GM12875 (cell line): ENCODE data around the gene TBX5.
"Not testable (repeated sequence)": the region's sequence is repeated elsewhere in the genome, so short reads cannot be mapped to it uniquely, and the experiment has no call there.

Source experiments
- H3K4me3 ChIP-seq: one replicate; pipeline ENCODE4 v1.5.1; 2011; ENCODE audit warnings: low read depth, low read length, control low read depth
- CTCF ChIP-seq: IDR thresholded peaks from 2 replicates; pipeline ENCODE4 v1.5.1; 2011; ENCODE audit warnings: low read depth, mild to moderate bottlenecking, control low read depth, inconsistent platforms, low read length, moderate library complexity, borderline replicate concordance; ENCODE audit not compliant: insufficient read depth

TBX5 gene

GRCh38 chr12:114368685-114369452, 37.1 kb downstream of the TBX5 start:
- H3K4me3 ChIP-seq, result no peak overlapping the region
- TF ChIP-seq CTCF, result no peak

DNA sequence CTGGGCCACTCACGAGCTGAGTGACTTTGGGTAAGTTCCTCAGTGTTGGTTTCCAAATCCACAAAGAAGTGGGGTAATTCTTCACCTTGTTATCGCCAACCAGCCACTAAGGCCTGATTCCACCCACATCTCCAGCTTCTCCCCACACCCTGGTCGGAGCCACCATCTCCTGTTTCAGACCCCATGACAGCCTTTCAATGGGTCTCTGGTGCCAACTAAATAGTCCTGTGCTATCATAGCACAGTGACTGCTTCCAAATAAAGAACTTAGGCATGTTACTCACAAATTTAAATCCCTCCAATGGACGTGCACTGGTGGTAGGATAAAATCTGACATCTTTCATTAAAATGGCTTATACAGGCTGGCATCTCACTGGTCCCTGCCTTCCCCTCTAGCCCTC, 44.0 kb downstream of the TBX5 start:
- no peak for TF ChIP-seq CTCF
- no peak overlapping the region for H3K4me3 ChIP-seq

DNA sequence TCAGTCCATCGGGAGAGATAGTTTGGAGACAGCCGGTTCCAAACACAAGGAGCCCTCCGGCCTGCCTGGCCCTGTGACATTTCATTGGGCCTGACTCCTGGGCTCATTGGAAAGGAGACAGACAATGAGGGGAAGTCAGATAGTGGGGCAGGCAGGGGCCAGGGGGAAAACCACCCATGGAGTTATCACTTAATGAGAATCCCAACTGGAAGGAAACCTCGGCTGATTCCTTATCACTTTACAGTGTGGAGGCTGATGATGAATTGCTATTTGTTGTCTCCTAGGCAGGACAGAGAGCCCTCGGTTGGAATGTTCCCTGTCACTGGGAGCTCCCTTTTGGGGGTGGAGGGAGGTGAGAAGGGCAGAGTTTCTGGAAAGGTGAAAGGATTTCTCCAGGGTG, 44.4 kb downstream of the TBX5 start:
- no peak overlapping the region for H3K4me3 ChIP-seq
- no peak for TF ChIP-seq CTCF

GRCh38 chr12:114360485-114360884, 45.5 kb downstream of the TBX5 start:
- TF ChIP-seq CTCF, result no peak
- H3K4me3 ChIP-seq, result no peak overlapping the region

- no peak overlapping the region for H3K4me3 ChIP-seq
- TF ChIP-seq CTCF, result peak; percentile 56
Measured at GRCh38 chr12:114355389-114356088, 50.4 kb downstream of the TBX5 start.

GRCh38 chr12:114349239-114349638, 56.7 kb downstream of the TBX5 start:
- not testable (repeated sequence) for H3K4me3 ChIP-seq

- no peak for TF ChIP-seq CTCF
- H3K4me3 ChIP-seq, result no peak overlapping the region
Measured at GRCh38 chr12:114347861-114348260, 58.1 kb downstream of the TBX5 start.

DNA sequence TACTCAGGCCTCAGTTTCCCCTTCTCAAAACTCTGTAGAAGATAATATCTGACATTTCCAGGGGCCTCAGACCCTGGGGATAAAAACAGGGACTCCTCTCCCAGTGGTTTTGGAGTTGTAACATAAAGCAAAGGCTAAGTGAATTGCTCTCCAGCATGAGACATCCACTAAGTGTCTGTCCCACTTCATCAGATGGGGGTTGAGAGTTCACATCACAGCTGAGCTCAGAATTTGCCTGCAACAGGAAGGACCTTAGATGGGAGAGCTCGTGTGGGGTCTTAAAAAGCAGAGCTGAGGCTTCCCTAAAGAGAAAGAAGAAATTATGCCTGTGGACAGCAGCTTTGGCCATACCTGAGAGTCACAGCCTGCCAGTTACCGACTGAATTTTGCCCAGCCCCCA, 61.1 kb downstream of the TBX5 start:
- no peak for TF ChIP-seq CTCF
- no peak overlapping the region for H3K4me3 ChIP-seq
